Activated B cell treated with CpG ODN at 0.5 μM for 24 hours (primary cell): ENCODE measurements around the gene CKS2. TPM values are rescaled to one million over a fixed set of nuclear protein-coding genes. Genes with fewer than 3 reads are reported as not detected.

Experiments
- ATAC-seq: fragments of 200-7000 bp; cut with Tn5 transposase; one replicate; pipeline ENCODE4 v1.10.0; 2021; ENCODE audit warnings: low read depth, mild to moderate bottlenecking, moderate library complexity
- CTCF ChIA-PET: fragments of 350-600 bp; sonication (Branson Sonifier 250); formaldehyde crosslinking; loops from one replicate; lab custom pipeline; 2021; ENCODE audit warnings: antibody characterized with exemption; lab: Charles Lee
- POLR2A ChIA-PET: fragments of 350-600 bp; sonication (Branson Sonifier 250); formaldehyde crosslinking; loops from one replicate; lab custom pipeline; 2021; ENCODE audit warnings: antibody characterized with exemption; lab: Charles Lee
- DNase-seq: peaks from one replicate; pipeline ENCODE4 v3.0.0; 2022
- H3K27ac Mint-ChIP-seq: one replicate; pipeline ENCODE4 v1.8.0; 2020; ENCODE audit warnings: mixed read lengths
- H3K27me3 Mint-ChIP-seq: one replicate; pipeline ENCODE4 v1.8.0; 2021; ENCODE audit warnings: mixed read lengths
- H3K36me3 Mint-ChIP-seq: one replicate; pipeline ENCODE4 v1.8.0; 2021; ENCODE audit warnings: low read depth, mixed read lengths
- H3K4me1 Mint-ChIP-seq: one replicate; pipeline ENCODE4 v1.8.0; 2021; ENCODE audit warnings: mixed read lengths
- H3K4me3 Mint-ChIP-seq: one replicate; pipeline ENCODE4 v1.8.0; 2020; ENCODE audit warnings: mild to moderate bottlenecking, mixed read lengths
- H3K9me3 Mint-ChIP-seq: one replicate; pipeline ENCODE4 v1.8.0; 2020; ENCODE audit warnings: mixed read lengths
- CTCF ChIP-seq: fragments of 200-600 bp; IDR thresholded peaks from one replicate; pipeline ENCODE4 v1.8.0; 2022; ENCODE audit warnings: antibody characterized with exemption, mild to moderate bottlenecking
- intact Hi-C: fragments of 100-400 bp; cut with micrococcal nuclease; formaldehyde crosslinking; loops from one replicate; pipeline ENCODE4 v1.15.1; 2024
- total RNA-seq: library from RNA; stranded (reverse); gene quantifications from 2 replicates; pipeline ENCODE4 v1.2.3, GENCODE V29; 2022

The CKS2 gene
- total RNA-seq, 1 donor from 2014 or later = 23.9 TPM

GRCh38 chr9:89361816-89362646 lies 51.0 kb downstream of the CKS2 start:
- Mint-ChIP-seq H3K4me3 (no peak overlapping the region), H3K9me3 (no peaks in the 10 kb centered on the region), H3K36me3 (peaks cover 54% of the 10 kb centered on the region), H3K27ac (no peak overlapping the region), H3K27me3 (no peaks in the 10 kb centered on the region), H3K4me1 (no peaks in the 10 kb centered on the region)
- ChIA-PET POLR2A (no interaction called here), CTCF (interaction anchor here (2.4 kb wide), 1 partner anchor 187 kb away, joined by 8 read pairs; no protein-coding TSS in a partner anchor)
- DNase-seq (no peak), ATAC-seq (no peak)
- TF ChIP-seq CTCF = no peak
- intact Hi-C loops = no loop called here

- Mint-ChIP-seq H3K27ac (no peak overlapping the region), H3K9me3 (no peaks in the 10 kb centered on the region), H3K36me3 (peaks cover 47% of the 10 kb centered on the region), H3K27me3 (no peaks in the 10 kb centered on the region), H3K4me3 (no peak overlapping the region), H3K4me1 (no peaks in the 10 kb centered on the region)
- POLR2A ChIA-PET = no interaction called here
- no peak for TF ChIP-seq CTCF
- CTCF ChIA-PET = interaction anchor here (2.4 kb wide), 1 partner anchor 186 kb away, joined by 8 read pairs; no protein-coding TSS in a partner anchor
- intact Hi-C loops = no loop called here
- no peak for DNase-seq
- ATAC-seq = no peak
Observed at GRCh38 chr9:89362647-89363310, 51.8 kb downstream of the CKS2 start.

GRCh38 chr9:89363311-89363670 lies 52.3 kb downstream of the CKS2 start:
- H3K36me3 Mint-ChIP-seq = peaks cover 42% of the 10 kb centered on the region
- ATAC-seq (no peak), DNase-seq (no peak)
- H3K4me3 Mint-ChIP-seq = no peak overlapping the region
- CTCF ChIA-PET = no interaction called here
- no peak for TF ChIP-seq CTCF
- H3K27ac Mint-ChIP-seq = no peak overlapping the region
- H3K9me3 Mint-ChIP-seq = no peaks in the 10 kb centered on the region
- intact Hi-C loops = no loop called here
- H3K27me3 Mint-ChIP-seq = no peaks in the 10 kb centered on the region
- H3K4me1 Mint-ChIP-seq = no peaks in the 10 kb centered on the region
- POLR2A ChIA-PET = no interaction called here

- no peak for TF ChIP-seq CTCF
- no peaks in the 10 kb centered on the region for H3K27me3 Mint-ChIP-seq
- H3K36me3 Mint-ChIP-seq = peaks cover 34% of the 10 kb centered on the region
- ChIA-PET CTCF (no interaction called here), POLR2A (no interaction called here)
- H3K4me1 Mint-ChIP-seq = no peaks in the 10 kb centered on the region
- no peak overlapping the region for H3K27ac Mint-ChIP-seq
- intact Hi-C loops = no loop called here
- H3K9me3 Mint-ChIP-seq = no peaks in the 10 kb centered on the region
- ATAC-seq (no peak), DNase-seq (no peak)
- H3K4me3 Mint-ChIP-seq = no peak overlapping the region
Observed at GRCh38 chr9:89363921-89364665, 53.1 kb downstream of the CKS2 start.
